ENCODE measurements around the gene APLP1.

- TF ChIP-seq CTCF (IDR thresholded peaks at IDR 0.05) (no peak), POLR2AphosphoS5 (IDR thresholded peaks at IDR 0.05) (no peak)
Measured at GRCh38 chr19:35860818-35861639, 7.3 kb upstream of the APLP1 start.

All from sigmoid colon (tissue), 4 donors.